Neural crest cell (in vitro differentiated cells): ENCODE results near the gene RYR2. TPM values are rescaled to one million over a fixed set of nuclear protein-coding genes. Genes with fewer than 3 reads are reported as not detected.

ENCODE experiments used
- DNase-seq: peaks from one replicate; pipeline ENCODE4 v3.0.0; 2021; ENCODE audit warnings: low read depth, mixed read lengths, low spot score
- H3K27ac Mint-ChIP-seq: one replicate; pipeline ENCODE4 v1.8.0; 2021; ENCODE audit warnings: mild to moderate bottlenecking, mixed read lengths; ENCODE audit not compliant: unreplicated experiment
- H3K27me3 Mint-ChIP-seq: 2 replicates; pipeline ENCODE4 v1.8.0; 2021; ENCODE audit warnings: low read depth, mild to moderate bottlenecking, mixed read lengths
- H3K36me3 Mint-ChIP-seq: 2 replicates; pipeline ENCODE4 v1.8.0; 2021; ENCODE audit warnings: low read depth, mild to moderate bottlenecking, mixed read lengths
- H3K4me1 Mint-ChIP-seq: 2 replicates; pipeline ENCODE4 v1.8.0; 2021; ENCODE audit warnings: mixed read lengths
- H3K4me3 Mint-ChIP-seq: one replicate; pipeline ENCODE4 v1.8.0; 2021; ENCODE audit warnings: mild to moderate bottlenecking, mixed read lengths
- H3K9me3 Mint-ChIP-seq: 2 replicates; pipeline ENCODE4 v1.8.0; 2021; ENCODE audit warnings: mixed read lengths
- CTCF ChIP-seq: fragments of 200-600 bp; sonication (generic); conservative IDR thresholded peaks from 2 replicates; pipeline ENCODE4 v1.5.0; 2021; ENCODE audit warnings: antibody characterized with exemption, mild to moderate bottlenecking
- total RNA-seq: library from RNA; stranded (reverse); gene quantifications from 2 replicates; pipeline ENCODE4 v1.2.1, GENCODE V29; 2021

RYR2 gene
- total RNA-seq, 1 donor from 2014 or later: 0.07 TPM

DNA sequence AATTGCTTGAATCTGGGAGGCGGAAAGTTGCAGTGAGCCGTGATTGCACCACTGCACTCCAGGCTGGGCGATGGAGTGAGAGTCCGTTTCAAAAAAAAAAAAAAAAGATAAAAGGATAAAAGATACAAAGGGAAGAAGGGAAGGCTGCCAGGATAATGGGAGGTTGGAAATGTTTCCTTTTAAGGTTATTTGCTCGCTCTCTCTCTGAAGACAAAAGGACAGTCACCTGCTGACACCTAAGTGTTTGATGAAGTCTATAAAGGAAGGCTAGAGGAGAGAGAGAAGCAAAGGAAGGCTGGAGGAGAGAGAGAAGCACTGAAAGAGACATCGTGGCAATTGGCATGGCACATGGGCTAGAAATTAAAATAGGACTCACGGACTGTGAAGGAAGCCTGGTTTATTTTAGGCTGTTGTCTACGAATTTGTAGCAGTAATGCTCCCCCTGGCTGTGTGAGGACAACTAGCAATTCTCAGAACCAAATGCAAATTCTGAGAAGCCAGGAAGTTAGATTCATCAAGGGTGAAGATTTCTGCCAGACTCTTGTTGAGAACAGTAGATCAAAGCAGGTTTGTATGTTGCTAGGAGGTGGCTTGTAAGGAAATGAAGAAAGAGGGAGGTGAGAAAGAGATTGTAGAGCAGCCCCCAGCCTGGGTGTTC is 694.5 kb downstream of the RYR2 start:
- TF ChIP-seq CTCF: peak; percentile 51
- DNase-seq: no peak
- no peak overlapping the region for H3K27ac Mint-ChIP-seq
- H3K36me3 Mint-ChIP-seq: no peaks in the 10 kb centered on the region
- no peaks in the 10 kb centered on the region for H3K27me3 Mint-ChIP-seq
- no peaks in the 10 kb centered on the region for H3K9me3 Mint-ChIP-seq
- no peak overlapping the region for H3K4me3 Mint-ChIP-seq
- H3K4me1 Mint-ChIP-seq: no peaks in the 10 kb centered on the region

DNA sequence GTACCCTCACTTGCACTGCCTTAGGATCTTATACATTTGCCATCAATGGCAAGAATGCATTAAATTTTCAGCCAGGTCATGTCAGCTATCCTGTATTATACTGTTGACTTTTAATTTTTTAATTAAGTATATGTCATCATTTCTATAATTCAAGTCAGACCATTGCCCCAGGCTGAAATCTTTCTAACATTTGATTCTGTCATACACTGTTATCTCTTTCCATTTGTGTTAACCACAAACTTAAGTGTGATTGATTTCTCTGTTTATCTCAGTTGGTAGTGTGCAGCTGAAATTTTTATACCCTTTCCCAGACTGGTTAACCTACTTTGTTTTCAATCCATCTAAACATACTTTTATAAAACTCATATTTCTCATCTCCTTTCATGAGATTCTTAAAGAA is 695.5 kb downstream of the RYR2 start:
- TF ChIP-seq CTCF: no peak
- H3K4me1 Mint-ChIP-seq: no peaks in the 10 kb centered on the region

DNA sequence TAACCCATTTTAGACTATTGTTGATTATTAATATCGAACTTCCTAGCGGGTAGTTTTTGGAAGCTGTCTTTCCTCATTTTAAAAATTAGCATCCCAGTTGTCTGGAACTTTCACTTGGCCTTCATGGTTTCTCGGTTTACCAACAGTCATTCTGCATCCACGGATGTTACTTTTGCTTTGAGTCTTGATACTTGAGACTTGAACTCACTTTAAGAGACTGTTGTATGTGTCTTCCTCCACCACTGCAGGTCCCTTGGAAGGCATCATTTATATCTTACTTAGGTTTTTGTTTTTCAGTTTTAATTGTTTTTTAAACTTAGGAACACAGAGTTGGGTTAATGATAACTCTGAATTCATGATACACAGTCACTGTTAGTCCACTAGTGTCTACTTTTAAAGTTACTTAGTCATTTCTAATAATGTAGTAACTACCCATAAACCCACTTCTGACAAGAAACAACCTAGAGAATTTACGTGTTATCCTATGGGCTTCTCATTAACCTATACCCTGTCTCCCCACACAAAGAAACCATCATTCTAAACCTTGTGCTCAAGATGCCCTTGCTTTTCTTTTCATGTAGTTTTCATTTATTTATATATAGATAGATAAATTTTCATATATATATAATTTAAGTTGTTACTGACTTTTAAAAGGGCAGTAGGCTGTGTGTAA is 696.1 kb downstream of the RYR2 start:
- H3K36me3 Mint-ChIP-seq: no peaks in the 10 kb centered on the region
- H3K9me3 Mint-ChIP-seq: no peaks in the 10 kb centered on the region
- H3K27me3 Mint-ChIP-seq: no peaks in the 10 kb centered on the region
- no peak for DNase-seq
- no peak overlapping the region for H3K4me3 Mint-ChIP-seq
- no peaks in the 10 kb centered on the region for H3K4me1 Mint-ChIP-seq
- no peak overlapping the region for H3K27ac Mint-ChIP-seq
- TF ChIP-seq CTCF: no peak

More for the DNA sequence above, 695.5 kb downstream of the RYR2 start:
- H3K9me3 Mint-ChIP-seq: no peaks in the 10 kb centered on the region
- H3K27ac Mint-ChIP-seq: no peak overlapping the region
- no peak for DNase-seq
- no peak overlapping the region for H3K4me3 Mint-ChIP-seq
- no peaks in the 10 kb centered on the region for H3K27me3 Mint-ChIP-seq
- no peaks in the 10 kb centered on the region for H3K36me3 Mint-ChIP-seq

DNA sequence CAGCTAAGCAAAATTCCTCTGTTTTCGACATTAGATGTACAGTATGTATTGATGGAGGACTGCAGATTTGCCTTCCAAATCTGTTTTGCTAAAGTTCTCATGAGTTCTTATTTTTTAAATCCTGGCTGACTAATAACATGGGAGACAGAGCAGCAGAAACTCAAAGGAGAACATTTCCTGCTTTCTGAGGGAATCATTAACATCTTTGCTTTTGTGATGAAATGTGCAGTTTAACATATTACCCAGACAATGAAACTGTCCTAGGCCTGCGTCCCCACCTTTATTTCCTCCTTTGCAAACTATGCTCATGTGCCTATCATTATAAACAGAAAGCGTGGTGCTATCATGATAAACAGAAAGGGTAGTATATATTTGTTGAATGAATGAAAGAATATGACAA is 698.9 kb downstream of the RYR2 start:
- Mint-ChIP-seq H3K27ac (no peak overlapping the region), H3K4me3 (no peak overlapping the region), H3K36me3 (no peaks in the 10 kb centered on the region), H3K27me3 (no peaks in the 10 kb centered on the region), H3K4me1 (no peaks in the 10 kb centered on the region), H3K9me3 (no peaks in the 10 kb centered on the region)
- no peak for TF ChIP-seq CTCF
- no peak for DNase-seq

- TF ChIP-seq CTCF: no peak
- H3K27me3 Mint-ChIP-seq: no peaks in the 10 kb centered on the region
- no peak overlapping the region for H3K27ac Mint-ChIP-seq
- no peaks in the 10 kb centered on the region for H3K36me3 Mint-ChIP-seq
- no peak for DNase-seq
- no peak overlapping the region for H3K4me3 Mint-ChIP-seq
- no peaks in the 10 kb centered on the region for H3K4me1 Mint-ChIP-seq
- no peaks in the 10 kb centered on the region for H3K9me3 Mint-ChIP-seq
Measured at GRCh38 chr1:237745545-237745944, 703.6 kb downstream of the RYR2 start.
